HuH-7 (cell line): ENCODE measurements around the gene BID.
A peak's percentile ranks its signal among the peaks of the same experiment; 100 is the strongest.

Experiments
- DNase-seq: peaks from one replicate; pipeline ENCODE4 v3.0.0; 2011; ENCODE audit warnings: low spot score

The BID gene

DNA sequence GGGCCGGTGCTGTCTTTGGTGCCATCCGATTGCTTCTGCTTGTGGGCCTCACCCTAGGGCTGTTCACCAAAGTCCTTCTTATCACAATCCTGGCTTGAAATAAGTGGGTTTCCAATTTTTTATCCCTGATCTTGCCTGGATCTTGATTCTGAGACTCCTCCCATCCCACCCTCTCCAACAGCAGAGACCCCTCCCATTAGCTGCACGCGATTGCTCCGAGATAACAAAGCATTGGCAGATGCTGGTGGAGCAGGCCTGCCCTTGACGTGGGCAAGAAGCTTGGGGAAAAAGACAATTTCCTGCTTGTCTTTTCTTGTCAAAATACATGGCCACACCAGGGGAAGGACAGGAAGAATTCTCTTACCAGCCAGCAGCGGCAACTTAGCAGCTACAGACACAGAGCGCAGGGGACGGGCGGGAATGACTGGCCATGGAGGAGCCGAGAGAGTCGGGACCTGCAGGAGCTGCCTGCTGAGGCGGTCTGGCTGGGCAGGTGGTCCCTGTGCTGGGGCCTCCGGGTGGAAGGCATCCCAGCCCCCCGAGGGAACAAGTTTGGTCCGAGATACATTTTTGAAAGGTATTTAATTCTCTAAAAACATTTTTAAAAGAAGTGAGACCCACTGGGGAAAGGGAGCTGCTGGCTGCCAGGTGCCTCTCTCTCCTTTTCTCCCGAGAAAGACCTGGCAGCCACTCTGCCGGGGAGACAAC, 9.7 kb upstream of the BID start:
- DNase-seq = no peak

DNA sequence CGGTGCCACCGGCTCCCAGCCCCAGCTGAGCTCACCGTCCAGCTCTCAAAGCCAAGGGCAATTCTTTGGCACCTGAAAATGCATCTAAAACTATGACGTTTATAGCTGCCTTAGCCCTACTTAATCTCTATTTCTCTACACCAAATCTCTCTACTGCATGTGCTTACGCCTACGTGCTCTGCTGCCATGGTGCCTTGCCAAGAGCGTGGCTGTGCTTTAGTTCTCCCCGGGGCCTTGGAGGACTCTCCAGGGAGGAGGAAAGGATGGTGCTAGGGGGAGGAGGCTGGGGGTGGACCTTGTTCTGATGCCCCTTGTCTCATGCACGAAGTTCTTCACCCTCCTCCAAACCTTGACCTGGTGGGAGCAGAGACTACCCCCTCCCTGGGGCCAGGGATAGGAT, 9.0 kb upstream of the BID start:
- no peak for DNase-seq

DNA sequence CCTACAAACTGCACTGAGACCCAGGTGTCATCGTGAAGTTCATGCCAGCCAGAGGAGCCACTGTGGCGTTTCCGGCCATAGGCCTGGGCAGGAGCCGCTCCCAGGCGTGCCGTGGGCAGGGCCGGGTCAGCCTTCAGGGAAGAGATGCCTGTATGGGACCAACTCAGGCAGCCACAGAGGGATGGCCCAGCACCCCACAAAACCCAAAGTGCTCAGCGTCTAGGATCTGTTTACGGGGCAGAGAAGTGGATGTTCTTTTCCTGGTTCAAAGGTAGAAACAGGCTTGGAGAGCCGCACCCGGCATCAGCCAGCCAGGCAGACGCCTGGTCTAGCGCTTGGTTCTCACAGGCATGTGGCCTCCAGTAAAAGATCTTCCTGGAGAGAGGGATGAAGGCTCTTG, 8.4 kb upstream of the BID start:
- no peak for DNase-seq

DNA sequence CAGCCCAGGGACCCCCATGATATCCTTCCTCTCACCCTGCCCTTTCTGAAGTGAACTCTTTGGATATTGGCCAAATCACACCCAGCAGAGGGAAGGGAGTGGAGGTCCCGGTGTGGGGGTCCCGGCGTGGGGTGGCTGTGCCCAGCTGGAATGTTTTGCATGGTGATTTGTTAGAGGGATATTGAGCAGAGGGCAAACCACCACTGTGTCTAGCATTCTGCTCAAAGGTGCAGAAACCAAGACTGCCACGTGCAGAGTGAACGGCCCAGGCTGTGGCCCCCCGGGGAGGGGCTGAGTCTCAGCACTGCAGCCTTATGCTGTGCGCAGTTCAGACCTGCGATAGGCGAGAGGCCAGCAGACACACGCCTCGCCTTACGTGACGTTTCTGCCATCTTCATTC, 7.9 kb upstream of the BID start:
- no peak for DNase-seq

DNA sequence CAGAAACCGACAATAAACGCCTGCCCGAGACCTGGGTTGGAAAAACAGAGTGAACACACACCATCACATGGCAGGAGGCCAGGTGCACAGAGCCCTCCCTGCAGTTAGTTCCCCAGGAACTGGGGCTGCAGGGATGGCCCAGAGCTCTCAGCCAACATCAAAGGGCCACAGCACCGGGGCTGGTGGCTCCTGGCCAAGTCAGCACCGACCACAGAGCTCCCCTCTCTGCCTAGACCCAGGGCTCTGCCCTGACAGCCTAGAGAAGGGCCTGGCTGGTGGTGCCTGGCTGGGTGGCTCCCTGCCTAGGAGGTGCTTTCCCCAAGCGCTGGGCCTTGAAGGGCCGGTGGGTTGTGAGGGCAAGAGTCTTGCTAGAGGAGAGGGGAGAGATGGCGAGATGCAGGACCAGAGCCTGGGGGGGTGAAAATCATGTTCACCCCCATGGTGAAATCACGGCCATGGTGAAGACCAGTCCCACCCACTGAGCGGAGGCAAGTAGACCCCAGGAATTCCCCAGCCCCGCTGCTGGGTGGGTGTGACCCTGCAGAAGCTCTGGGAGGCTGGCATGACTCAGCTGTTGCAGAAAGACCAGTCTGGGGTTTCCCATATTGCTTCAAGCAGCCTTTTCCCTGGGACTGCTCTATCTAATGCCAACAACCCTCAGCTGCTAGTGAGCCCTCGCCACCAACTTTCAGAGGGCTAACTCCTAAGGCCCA, 7.2 kb upstream of the BID start:
- no peak for DNase-seq

DNA sequence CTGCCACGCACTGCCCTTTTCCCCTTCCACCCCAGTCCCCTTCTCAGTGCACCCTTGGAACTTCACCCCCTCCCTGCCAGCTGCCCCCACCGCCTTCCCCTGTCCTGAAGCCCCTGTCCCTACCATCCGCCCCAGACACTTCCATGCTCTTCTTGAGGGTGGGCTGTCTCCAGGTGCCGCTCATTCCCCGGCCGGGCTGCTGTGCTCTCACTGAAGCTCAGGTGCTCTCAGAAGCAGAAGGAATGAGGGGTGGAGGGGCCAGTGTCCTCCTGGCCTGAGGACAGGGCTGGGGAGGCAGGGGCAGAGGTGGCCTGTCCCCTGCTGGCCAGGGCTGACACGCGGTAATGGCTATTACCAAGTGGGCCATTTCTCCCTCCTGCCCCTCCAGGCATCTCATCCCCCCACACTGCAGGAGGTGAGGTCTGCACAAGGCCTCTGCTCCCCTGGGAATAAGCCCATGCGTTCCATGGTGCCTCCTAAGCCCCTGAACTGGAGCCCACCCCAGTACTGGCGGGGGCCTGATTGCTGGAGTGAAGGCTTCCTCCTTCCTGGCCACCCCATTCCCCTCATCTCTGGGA, 6.6 kb upstream of the BID start:
- no peak for DNase-seq

DNA sequence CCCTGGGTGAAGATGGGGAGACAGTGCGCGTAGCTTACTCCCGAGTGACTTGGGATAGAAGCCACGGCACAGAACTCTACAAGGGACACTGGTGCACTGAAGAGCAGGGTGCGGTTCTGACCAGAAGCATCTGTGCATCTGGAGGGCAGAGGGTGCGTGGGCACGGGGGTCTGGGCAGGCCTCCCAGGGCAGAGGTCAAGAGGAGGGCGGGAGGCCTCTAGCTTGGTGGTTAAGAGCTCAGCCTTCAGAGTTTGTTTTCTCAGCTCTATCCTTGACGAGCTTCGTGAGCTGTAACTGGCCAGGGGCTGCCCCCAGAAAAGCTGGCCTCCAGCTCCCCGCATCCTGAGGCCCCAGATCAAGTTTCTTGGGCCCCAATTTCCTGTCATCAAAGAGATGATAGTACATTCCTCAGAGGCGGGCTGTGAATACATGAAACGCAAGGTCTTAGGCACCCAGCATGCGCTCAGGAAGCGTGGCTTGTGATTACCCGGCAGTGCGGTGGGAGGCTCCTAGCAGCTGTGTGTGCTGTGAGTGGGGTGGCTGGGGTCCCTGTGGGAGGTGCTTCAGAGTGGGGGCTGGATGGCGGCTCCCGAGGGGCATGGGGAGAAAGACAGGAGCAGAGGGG, 6.0 kb upstream of the BID start:
- no peak for DNase-seq

DNA sequence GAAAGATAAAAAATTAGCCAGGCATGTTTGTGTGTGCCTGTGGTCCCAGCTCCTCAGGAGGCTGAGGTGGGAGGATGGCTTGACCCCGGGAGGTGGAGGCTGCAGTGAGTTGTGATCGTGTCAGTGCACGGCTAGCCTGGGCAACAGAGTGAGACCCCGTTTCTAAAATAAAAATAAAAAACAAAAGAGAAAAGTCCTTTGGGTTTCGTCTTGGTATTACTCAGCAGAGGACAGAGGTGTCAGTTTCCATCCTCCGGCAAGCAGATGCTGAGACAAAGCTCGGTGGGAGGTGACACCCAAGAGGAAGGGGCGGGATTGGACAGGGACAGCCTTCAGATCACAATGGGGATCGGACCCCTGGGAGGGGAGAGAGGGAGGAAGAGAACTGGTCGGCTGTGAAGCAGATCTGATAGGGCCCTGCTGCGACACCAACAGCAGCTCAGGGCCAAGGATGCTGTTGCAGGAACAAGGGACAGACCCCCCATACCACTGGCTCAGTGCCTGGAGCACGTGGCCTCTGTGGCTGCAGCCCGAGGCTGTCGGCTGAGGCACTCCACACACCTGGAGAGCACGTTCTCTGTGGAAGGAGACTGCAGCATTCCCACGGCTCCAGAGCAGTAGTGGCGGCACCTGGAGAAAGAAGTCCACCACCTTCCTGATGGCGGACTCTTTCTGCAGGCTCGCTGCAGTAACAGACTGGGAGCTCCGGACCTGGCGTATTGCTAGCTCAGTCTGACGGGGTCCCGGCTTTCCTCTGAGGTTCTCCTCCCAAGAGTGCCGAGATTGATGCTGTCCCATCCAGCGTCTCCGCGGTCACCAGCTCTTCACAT, 5.2 kb upstream of the BID start:
- DNase-seq = no peak

DNA sequence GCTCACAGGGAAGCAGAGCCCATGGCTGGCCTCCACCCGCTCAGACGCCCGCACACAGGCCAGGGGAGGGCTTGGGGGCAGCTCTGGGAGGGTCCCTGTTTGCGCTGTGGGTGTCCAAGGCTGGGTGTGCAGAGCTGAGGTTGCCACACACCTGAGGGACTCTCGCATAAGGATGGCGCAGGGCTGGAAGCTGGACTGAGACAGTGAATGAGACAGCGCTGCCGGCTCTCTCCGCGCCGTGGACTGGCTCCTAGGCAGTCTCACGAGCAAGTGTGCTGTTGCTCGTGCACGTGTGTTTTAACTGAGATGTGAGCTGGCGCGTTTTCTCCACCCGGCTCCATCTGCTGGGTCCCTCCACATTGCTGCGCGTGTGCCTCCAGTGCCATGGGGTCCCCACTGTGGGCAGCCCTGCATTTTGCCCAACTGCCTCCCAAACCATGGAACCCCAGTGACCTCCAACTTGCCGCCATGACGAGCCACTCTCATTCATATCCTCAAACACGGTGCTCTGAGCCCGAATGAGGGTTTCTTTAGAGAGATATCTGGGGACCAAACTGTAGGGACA, 4.2 kb upstream of the BID start:
- no peak for DNase-seq

DNA sequence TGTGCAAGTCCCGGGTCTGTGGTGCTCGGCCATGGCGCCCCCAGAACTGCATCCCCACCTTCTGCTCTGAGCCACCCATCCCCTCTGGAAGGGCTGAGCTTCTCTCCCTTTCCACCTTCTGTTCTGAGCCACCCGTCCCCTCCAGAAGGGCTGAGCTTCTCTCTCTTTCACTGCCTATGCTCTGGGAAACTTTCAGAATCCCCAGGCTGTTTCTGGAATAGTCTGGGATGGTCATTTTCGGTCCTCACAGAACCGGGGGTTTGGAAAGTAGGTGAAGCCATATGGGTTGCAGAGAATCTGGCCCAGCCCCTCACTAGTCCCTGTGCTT, 3.4 kb upstream of the BID start:
- no peak for DNase-seq

DNA sequence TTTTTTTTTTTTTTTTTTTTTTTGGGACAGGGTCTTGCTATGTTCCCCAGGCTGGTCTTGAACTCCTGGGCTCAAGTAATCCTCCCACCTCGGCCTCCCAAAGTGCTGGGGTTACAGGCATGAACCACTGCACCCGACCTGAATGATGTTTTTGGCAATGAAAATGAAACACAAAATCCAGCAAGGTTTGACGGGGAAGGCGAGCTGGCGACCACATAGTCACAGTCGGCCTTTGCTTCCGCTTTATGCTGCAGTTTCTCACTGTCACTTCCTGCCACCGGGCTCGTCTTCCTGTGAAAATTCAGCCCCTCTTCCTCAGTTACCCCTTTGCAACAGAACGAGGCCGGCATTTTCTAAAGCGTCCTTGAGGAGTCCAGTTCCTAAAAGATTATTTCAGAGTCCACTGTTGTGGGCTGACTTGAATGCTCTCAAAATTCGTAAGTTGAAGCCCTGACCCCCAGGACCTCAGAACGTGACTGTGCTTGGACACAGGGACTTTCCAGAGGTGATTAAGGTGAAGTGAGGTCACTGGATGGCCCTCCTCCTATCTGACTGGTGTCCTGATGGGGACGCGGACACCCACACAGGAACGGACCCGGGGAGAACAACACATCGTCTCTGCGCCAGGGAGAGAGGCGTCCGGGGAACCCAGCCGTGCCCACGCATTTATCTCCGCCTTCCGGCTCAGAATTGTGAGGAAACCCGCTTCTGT, 2.9 kb upstream of the BID start:
- no peak for DNase-seq

DNA sequence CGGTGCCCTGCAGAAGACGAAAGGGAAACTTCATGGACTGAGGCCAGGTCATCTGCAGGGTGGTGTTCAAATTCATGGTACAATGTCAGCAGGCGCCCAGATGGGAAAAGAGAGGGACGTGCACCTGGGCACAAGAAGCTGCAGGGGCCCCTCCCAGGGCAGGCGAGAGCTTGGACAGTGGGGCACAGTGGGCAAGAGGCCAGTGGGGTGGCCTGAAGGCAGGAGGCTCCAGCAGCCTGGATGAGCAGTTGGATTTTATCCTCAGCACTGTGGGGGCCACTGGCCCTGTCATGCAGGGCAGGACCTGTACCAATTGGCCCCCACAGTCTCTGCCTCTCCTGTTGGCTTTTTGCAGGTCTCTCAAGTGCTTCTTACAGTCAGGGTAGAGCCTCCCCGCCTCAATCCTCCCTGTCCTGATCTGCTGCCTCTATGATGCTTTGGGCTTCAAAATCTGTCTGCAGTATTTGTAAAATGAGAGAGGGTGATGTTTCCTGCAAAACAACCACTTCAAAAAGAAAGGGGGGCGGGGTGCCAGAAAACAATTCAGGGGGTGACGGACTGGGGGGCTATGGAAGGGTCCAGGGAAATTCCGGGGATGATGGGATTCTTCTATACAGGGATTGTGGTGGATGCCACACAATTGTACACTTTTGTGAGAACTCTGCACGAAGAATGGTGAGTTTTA, 1.7 kb upstream of the BID start:
- DNase-seq = no peak

DNA sequence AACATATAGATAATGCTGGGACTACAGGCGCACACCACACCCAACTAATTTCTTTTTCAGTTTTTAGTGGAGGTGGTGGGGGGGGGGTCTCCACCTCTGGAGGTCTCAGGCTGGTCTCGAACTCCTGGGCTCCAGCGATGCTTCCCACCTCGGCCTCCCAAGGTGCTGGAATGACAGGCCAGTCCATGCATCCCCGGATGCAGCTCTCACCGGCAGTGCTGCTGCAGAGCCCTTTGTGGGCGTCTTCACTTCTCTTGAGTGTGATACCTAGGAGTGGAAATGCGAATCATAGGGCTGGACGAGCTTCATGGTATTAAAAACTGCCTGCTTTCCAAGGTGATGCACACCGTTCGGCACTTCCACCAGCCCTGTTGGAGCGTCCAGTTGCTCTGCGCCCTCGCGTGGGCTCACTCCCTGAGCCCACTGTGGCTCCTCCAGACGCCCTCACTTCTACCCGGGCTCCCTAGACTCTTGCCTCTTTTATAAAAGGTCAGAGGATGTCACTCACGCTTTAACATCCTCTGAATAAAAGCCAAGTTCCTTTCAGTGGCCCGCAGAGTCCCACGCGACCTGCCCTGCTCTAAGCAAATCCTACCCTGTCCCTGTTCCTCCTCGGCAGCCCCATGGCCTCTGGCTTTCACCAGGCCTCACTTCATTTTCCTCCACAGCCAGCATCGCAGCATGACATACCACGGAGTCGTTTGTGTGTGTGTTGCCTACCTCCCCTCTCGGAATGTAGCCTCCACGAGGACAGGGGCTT, 837 bp upstream of the BID start:
- DNase-seq = no peak

DNA sequence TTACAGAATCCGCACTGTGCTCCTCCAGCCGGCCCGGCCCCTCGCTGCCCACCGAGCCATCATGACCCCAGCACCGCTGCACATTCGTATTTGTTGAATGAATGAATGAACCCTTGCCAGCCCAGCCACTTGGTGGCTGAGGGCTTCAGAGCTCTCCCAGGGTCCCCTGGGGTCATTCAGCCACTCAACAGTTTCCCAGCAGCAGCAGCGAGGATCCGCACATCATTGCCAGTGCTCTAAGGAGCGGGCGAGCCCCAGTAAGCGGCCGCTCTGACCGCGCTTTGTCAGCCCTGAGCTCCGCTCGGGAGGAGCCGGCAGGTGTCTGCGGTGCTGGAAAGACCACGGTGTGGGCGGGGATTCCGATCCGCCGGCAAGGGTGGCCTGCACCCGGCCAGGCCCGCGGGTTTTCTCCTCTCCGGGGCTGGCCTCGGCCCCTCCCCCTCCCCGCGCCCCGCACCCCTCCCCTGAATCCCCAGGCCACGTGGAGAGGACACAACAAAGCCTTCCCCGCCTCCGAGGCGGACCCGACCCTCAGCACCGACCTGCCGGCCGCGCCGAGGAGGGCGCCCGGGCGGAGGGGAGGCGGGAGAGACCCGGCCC, 563 bp downstream of the BID start:
- DNase-seq = peak; percentile 87

DNA sequence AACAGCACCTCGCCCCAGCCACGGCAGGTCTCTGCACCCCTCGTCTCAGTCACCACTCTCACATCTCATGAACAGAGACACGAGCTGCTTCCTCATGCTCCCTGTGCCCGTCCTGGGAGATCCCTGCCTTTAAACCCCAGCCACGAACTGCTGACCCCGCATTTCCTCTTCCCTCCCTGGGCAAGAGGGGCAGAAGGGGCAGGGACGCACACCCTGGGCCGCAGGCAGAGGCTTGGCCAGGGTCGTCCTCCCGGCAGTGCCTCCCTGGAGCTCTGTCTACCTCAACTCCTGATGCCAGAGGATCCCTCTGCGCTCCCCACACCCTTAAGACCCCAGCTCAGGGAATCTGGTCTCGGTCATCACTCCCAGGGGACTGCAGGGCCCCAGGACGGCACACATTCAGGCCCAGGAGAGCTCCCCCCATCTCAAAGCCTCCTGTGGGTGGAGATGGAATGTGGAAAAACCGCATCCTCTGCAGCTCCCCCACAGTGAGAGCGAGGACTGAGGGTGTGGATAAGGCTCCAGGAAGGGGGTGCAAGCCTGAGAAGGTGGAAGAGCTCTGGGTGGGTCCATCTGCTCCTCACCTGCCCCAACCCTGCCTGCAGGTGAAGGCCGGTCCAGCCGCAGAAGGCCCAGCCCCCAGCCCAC, 1.2 kb downstream of the BID start:
- no peak for DNase-seq

DNA sequence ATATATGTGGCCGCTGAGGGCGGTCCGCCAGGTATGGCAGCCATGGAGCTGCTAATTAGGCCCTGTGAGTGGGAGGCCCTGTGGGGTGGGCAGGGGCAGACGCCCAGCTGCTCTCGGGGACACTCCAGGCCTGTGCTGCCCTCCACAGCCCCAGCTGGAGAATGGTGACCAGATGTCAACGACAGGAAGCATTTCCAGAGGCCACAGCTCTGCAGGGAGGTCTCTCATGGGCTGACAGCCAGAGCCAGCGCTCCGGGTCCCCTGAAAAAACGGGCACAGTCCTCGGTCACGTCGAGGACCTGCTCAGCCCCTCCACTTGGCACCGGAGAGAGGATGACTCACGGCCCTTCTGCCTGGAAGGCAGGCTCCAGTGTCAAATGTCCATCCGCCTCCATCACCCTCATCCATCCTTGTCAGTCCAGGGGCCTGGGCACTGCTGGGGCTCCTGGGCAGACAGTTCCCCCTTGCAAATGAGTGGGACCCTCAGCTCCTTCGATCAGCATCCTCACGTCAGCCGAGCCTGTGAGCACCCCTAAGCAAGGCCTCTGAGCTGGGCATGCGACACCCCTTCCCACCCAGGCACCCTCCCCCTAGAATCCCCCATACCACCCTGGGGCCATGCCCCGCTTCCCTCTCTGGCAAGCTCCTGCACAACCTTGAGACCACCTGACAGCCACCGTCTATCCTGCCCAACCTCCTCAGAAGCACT, 1.9 kb downstream of the BID start:
- DNase-seq = no peak

DNA sequence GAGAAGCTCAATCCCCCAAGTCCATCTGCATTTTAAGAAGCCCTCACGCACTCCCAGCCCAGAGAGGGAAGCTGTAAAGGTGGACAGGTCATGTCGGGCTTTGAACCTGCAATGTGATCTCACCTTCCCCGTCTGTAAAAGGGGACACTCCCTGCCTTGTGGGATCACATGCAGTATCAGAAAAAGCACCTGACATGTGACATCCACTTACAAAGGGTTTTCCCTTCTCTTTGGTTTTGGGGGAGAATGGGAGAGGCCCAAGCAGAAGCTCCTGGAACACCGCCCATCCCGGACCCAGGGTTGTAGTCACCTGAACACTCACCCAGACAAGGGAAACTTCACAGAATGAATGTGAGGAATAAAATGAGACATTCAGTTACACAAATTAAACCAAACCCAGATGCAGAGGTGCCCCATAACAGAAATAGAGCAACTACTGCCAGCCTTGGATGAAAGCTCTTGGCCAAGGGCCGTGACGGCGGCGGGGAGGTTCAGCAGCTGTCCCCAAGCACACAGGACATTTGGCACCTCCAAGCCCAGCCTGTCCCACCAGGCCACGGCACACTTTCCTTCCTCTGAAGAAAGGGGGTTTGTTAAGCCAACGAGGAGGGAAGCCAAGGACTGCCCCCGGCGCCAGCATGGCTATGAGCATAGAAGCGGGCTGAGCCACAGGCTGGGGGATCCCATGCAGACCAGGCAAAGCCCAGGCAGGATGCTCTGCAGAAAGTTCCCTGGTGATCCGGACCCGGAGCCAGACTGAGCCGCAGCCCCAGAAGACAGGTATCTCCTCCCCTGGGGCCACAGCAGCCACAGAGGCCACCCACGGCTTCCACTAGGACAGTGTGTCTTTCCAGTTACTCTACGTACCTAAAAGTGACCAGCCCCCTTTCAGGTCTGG, 3.8 kb downstream of the BID start:
- DNase-seq = no peak

DNA sequence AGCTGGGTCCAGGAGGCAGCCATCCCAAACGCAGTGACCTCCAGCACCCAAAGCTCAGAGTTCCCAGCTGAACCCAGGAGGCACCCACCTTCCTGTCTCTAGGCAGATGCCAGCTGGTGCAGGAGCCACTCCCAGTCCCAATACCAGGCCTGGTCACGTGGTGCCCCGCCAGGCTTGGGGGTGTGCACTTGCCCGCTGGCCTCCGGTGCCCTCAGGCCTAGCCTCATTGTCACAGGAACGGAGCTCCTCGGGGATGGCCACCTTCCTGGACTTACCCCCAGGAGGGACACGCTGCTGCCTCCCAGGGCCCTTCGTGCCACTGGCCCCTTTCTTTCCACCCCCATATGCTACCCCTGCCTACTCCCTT, 4.6 kb downstream of the BID start:
- DNase-seq = no peak
